HG03108 (cell line): ENCODE results near the gene DCC.

Experiments used
- ATAC-seq: cut with Tn5 transposase; IDR thresholded peaks from one replicate; pipeline ENCODE4 v1.9.1; 2021; ENCODE audit warnings: moderate library complexity; ENCODE audit not compliant: unreplicated experiment

The DCC gene

DNA sequence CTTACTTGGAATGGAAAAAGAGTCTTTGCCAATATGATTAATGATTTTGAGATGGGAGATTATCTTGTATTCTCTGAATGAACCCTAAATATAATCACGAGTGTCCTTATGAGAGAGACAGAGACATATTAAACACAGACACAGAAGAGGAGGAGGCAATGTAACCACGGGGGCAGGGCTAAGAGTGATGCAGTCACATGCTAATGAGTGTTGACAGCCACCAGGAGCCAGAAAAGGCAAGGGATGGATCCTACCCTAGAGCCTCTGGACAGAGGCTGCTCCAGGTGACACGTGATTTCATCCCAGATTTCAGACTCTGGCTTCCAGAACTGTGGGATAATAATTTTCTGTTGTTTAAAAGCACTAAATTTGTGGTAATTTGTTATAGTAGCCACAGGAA lies 1204.9 kb downstream of the DCC start:
- no peak for ATAC-seq

DNA sequence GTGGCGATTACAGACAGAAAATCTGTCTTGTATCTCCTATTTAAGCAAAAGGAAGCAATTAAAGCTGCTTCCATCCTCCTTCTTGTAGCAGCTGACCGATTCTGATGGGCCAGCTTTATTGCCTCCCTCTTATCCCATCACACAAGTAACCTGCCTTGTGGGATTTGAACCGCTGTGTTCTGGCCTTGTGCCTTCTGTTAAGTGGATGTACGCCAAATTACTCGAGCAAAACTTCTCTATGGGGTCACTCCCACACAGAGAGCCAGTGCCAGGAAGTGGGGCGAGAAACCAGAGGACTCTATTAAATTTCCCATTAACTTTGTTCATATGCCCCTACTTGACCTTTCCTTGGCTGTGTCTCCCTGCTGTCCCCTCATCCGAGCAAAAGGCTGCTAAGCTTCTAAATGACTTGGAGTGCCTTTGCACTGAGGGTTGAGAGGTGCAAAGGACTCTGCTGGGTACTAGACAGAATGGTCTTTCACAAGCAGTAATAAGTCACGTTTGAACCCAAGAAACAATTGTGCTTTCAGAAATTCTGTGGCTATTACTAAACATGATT lies 1212.0 kb downstream of the DCC start:
- no peak for ATAC-seq

DNA sequence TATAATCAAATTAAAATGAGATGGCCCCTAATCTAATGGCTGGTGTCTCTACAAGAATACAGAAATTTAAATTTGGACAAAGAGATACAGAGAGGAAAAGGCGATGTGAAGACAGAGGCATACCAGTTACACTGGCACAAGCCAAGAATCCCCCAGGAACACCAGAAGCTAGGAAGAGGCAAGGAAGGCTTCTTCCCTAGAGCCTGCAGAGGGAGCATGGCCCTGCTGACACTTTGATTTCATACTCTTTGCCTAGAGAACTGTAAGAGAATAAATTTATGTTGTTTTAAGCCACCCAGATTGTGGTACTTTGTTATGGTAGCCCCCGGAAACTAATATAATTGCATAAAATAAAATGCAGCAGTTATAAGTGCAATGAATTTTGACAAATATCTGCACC lies 1213.0 kb downstream of the DCC start:
- no peak for ATAC-seq

DNA sequence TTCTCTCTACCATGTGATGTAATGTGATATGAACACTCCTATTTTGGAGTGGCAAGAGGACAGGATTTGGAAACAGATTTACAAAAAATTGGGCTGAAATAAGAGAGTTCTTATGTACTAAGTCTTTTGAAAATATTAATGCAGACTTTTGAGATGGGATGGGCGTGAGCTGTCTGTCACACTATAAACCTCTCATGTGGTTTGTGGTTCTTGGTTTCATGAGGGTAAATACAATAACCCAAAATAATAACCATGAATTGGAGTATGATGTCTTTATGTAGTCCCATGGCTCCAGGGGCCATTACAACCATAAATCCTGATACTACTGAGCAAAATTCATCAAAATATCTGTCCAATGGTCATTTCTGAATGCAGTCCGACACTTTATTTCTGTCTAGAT lies 1216.5 kb downstream of the DCC start:
- ATAC-seq, result no peak

DNA sequence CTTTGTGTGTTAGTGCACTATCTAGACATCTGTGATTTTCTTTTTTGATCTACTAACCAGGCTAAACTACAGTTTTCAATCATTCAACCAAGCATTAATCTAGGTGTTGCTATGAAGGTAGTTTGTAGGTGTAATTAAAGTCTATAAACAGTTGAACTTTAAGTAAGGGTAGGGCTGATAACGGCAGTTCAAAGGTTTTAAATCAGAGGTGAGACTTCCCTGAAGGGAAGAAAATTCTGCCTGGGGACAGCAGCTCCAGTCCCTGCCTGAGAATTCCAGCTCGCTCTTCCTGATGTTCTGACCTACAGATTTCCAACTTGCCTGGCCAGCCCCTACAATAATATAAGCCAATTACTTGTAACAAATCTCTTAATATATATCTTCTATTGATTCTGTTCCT lies 1220.5 kb downstream of the DCC start:
- no peak for ATAC-seq

- no peak for ATAC-seq
Observed at GRCh38 chr18:53566626-53567025, 1226.6 kb downstream of the DCC start.

- no peak for ATAC-seq
Observed at GRCh38 chr18:53567929-53568574, 1228.1 kb downstream of the DCC start.
